ENCODE data around the gene GPD1. TPM values are rescaled to one million over a fixed set of nuclear protein-coding genes. Genes with fewer than 3 reads are reported as not detected.

The GPD1 gene
- total and polyA plus RNA-seq, 9 of the 15 experiments (the other 6 are each of a cell fraction or from before 2014, with no cell fraction given), result 0.13 to 1.00 (median 0.55) TPM

GRCh38 chr12:50070314-50071060 lies 33.3 kb upstream of the GPD1 start (continued):
- TF ChIP-seq ZNF165 (CRISPR knock-in tag; IDR thresholded peaks at IDR 0.05; ENCODE audit: borderline replicate concordance), result 0 out of 2 replicates have a peak, but pooled peaks have one; percentile 12
- TF ChIP-seq TAF15 (IDR thresholded peaks at IDR 0.05; ENCODE audit: low read depth, low read length), result no peak
- no peak for TF ChIP-seq MTF1 (CRISPR knock-in tag; IDR thresholded peaks at IDR 0.05; ENCODE audit: borderline replicate concordance)
- TF ChIP-seq SETDB1 (IDR thresholded peaks at IDR 0.05; ENCODE audit: low read length), result no peak
- no peak for TF ChIP-seq RNF2 (IDR thresholded peaks at IDR 0.05)
- TF ChIP-seq CUX1 (CRISPR knock-in tag; IDR thresholded peaks at IDR 0.05), result no peak
- TF ChIP-seq ZNF77 (CRISPR knock-in tag; IDR thresholded peaks at IDR 0.05), result no peak
- TF ChIP-seq MCM2 (IDR thresholded peaks at IDR 0.05; ENCODE audit: low read depth), result no peak
- TF ChIP-seq TARDBP (IDR thresholded peaks at IDR 0.05), result no peak
- TF ChIP-seq BRF2 (IDR thresholded peaks at IDR 0.05; ENCODE audit: borderline replicate concordance, insufficient read depth, insufficient read length), result no peak
- TF ChIP-seq PPARD (CRISPR knock-in tag; IDR thresholded peaks at IDR 0.05), result no peak
- no peak for TF ChIP-seq RUNX1 (IDR thresholded peaks at IDR 0.05; ENCODE audit: low read depth)
- TF ChIP-seq MBD1 (CRISPR knock-in tag; IDR thresholded peaks at IDR 0.05), result no peak
- no peak for TF ChIP-seq RNF219 (CRISPR knock-in tag; IDR thresholded peaks at IDR 0.05)
- TF ChIP-seq ZNF23 (CRISPR knock-in tag; IDR thresholded peaks at IDR 0.05), result no peak
